ENCODE results near the gene SRP14.
"Not testable (repeated sequence)": the region's sequence is repeated elsewhere in the genome, so short reads cannot be mapped to it uniquely, and the experiment has no call there.

The SRP14 gene

DNA sequence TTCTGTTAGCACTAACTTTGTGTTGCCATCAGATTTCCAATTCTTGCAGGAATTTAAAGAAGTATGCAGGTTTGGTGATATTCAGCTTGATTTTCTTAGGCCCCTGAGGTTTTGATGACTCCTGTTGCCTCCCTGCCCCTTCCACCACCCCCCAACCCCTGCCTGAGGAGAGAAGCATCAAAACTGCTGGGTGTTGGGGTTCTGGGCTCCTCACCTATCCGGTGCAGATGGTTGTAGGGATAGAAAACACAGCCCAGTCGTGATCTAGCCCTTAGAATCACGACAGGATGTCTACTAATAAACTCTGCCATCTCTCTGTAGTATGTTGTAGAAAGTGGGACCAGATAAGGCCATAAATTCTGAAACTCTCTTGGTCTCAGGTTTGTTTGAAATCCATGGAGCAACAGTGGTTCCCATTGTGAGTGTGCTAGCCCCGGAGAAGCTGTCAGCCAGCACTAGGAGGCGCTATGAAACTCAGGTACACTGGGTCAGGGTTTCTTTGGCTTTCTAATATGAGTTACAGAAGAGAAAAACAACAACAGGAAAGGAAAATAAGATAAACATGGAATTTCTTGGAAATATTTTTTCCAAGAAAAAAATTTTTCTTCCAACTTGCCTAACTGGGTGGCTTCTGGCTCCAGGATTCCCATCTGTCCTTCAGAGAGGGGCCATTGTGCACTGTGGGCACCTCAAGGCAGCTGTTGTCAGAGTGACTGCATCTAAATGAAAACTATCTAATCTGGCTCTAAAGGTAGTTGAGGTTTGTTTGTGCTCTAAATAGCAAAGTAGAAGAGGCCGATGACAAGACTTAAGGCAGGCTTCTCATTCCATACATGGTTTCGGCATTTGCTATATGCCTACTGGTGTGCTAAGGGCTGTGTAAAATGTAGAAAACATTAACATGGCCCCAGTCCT is 8.7 kb downstream of the SRP14 start:
- TF ChIP-seq, protein P1, sequence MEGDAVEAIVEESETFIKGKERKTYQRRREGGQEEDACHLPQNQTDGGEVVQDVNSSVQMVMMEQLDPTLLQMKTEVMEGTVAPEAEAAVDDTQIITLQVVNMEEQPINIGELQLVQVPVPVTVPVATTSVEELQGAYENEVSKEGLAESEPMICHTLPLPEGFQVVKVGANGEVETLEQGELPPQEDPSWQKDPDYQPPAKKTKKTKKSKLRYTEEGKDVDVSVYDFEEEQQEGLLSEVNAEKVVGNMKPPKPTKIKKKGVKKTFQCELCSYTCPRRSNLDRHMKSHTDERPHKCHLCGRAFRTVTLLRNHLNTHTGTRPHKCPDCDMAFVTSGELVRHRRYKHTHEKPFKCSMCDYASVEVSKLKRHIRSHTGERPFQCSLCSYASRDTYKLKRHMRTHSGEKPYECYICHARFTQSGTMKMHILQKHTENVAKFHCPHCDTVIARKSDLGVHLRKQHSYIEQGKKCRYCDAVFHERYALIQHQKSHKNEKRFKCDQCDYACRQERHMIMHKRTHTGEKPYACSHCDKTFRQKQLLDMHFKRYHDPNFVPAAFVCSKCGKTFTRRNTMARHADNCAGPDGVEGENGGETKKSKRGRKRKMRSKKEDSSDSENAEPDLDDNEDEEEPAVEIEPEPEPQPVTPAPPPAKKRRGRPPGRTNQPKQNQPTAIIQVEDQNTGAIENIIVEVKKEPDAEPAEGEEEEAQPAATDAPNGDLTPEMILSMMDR (IDR thresholded peaks at IDR 0.05; ENCODE audit: insufficient read depth, low read length, poor library complexity, severe bottlenecking): peak; percentile 74
- H3K36me3 ChIP-seq (ENCODE audit: control insufficient read depth, insufficient read depth, low read length): peaks cover 11% of the 10 kb centered on the region
- no peak overlapping the region for H3K4me3 ChIP-seq (replicated peaks; ENCODE audit: low read depth, low read length)
- DNase-seq (ENCODE audit: extremely low read depth, insufficient read length): no peak
- H3K27me3 ChIP-seq (replicated peaks; ENCODE audit: control insufficient read depth, insufficient read depth, low read length): no peaks in the 10 kb centered on the region

GRCh38 chr15:40028853-40029252 is 10.1 kb downstream of the SRP14 start:
- Histone ChIP-seq H3K4me3 (replicated peaks; ENCODE audit: low read depth, low read length) (no peak overlapping the region), H3K27me3 (replicated peaks; ENCODE audit: control insufficient read depth, insufficient read depth, low read length) (no peaks in the 10 kb centered on the region), H3K36me3 (ENCODE audit: control insufficient read depth, insufficient read depth, low read length) (peaks cover 5% of the 10 kb centered on the region)
- TF ChIP-seq, protein P1 (IDR thresholded peaks at IDR 0.05; ENCODE audit: insufficient read depth, low read length, poor library complexity, severe bottlenecking): no peak
- no peak for DNase-seq (ENCODE audit: extremely low read depth, insufficient read length)

DNA sequence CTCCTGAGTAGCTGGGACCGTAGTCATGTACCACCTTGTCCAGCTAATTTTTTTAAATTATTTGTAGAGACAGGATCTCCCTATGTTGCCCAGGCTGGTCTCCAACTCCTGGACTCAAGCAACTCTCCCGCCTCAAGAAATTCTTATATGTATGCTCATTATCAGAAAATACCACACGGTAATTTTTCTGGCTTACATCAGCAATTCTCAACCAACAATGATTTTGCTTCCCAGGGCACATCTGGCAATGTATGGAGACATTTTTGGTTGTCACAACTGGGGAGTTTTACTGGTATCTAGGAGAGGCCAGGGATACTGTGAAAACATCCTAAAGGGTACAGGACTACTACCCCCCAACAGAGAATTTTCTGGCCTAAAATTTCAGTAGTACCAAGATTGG is 10.8 kb downstream of the SRP14 start:
- peaks cover 5% of the 10 kb centered on the region for H3K36me3 ChIP-seq (ENCODE audit: control insufficient read depth, insufficient read depth, low read length)
- no peak overlapping the region for H3K4me3 ChIP-seq (replicated peaks; ENCODE audit: low read depth, low read length)
- TF ChIP-seq, protein P1 (IDR thresholded peaks at IDR 0.05; ENCODE audit: insufficient read depth, low read length, poor library complexity, severe bottlenecking): no peak
- no peak for DNase-seq (ENCODE audit: extremely low read depth, insufficient read length)
- H3K27me3 ChIP-seq (replicated peaks; ENCODE audit: control insufficient read depth, insufficient read depth, low read length): no peaks in the 10 kb centered on the region

- DNase-seq (ENCODE audit: extremely low read depth, insufficient read length): no peak
- no peak overlapping the region for H3K4me3 ChIP-seq (replicated peaks; ENCODE audit: low read depth, low read length)
- no peaks in the 10 kb centered on the region for H3K27me3 ChIP-seq (replicated peaks; ENCODE audit: control insufficient read depth, insufficient read depth, low read length)
- TF ChIP-seq, protein P1 (IDR thresholded peaks at IDR 0.05; ENCODE audit: insufficient read depth, low read length, poor library complexity, severe bottlenecking): no peak
- H3K36me3 ChIP-seq (ENCODE audit: control insufficient read depth, insufficient read depth, low read length): peaks cover 4% of the 10 kb centered on the region
Measured at GRCh38 chr15:40016224-40016865, 22.6 kb downstream of the SRP14 start.

GRCh38 chr15:40014390-40014789 is 24.6 kb downstream of the SRP14 start:
- no peak overlapping the region for H3K4me3 ChIP-seq (replicated peaks; ENCODE audit: low read depth, low read length)
- TF ChIP-seq, protein P1 (IDR thresholded peaks at IDR 0.05; ENCODE audit: insufficient read depth, low read length, poor library complexity, severe bottlenecking): no peak
- DNase-seq (ENCODE audit: extremely low read depth, insufficient read length): no peak
- no peaks in the 10 kb centered on the region for H3K27me3 ChIP-seq (replicated peaks; ENCODE audit: control insufficient read depth, insufficient read depth, low read length)
- peaks cover 5% of the 10 kb centered on the region for H3K36me3 ChIP-seq (ENCODE audit: control insufficient read depth, insufficient read depth, low read length)

- not testable (repeated sequence) for DNase-seq (ENCODE audit: extremely low read depth, insufficient read length); H3K4me3 ChIP-seq (replicated peaks; ENCODE audit: low read depth, low read length); H3K27me3 ChIP-seq (replicated peaks; ENCODE audit: control insufficient read depth, insufficient read depth, low read length); H3K36me3 ChIP-seq (ENCODE audit: control insufficient read depth, insufficient read depth, low read length)
Measured at GRCh38 chr15:40013372-40013771, 25.6 kb downstream of the SRP14 start.

All from GM06990 (cell line).